OCI-LY7 (cell line): ENCODE results near the gene PTPRM.

Source experiments
- EZH2phosphoT487 ChIP-seq: fragments of 200-600 bp; sonication (generic); IDR thresholded peaks from 2 replicates; pipeline ENCODE4 v1.6.1; 2018; ENCODE audit warnings: low read depth, borderline replicate concordance, mild to moderate bottlenecking, mixed run types, antibody characterized with exemption, low read length, moderate library complexity, mixed read lengths
- TF ChIP-seq, protein P1 (sequence below): fragments of 200-600 bp; sonication (generic); conservative IDR thresholded peaks from 2 replicates; pipeline ENCODE4 v1.5.1; 2014; ENCODE audit warnings: mild to moderate bottlenecking, antibody characterized with exemption, low read length, moderate library complexity, mixed read lengths

DNA sequence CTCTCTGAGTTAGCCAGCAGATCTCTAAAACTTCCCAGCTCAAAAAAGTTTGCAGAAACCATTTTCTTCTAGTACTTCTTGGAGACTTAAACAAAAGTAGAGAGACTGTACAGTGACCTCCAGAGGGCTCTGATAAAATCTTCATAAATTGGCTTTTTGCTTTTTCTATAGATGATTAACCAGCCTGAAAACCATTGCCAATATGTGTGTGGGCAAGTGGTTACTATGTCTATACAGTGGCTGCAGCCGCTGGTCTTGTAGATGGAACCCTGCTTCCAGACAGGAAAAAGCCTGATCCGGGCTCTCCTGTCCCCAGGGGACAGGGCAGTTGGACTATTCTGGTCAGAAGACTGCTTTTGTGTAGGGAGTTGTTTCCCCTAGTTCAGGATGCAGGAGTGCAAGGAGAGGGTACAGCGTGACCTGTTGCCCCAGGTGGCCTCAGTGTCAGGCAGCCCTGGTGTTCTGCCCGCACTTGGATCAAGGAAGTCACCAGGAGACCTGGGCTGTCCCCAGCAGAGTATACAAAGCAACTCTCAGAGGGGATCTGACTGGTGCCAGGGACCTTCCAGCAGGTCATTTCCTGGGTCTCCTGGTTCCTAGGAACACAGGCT, 7.3 kb upstream of the PTPRM start:
- no peak for TF ChIP-seq EZH2phosphoT487
- TF ChIP-seq, protein P1, sequence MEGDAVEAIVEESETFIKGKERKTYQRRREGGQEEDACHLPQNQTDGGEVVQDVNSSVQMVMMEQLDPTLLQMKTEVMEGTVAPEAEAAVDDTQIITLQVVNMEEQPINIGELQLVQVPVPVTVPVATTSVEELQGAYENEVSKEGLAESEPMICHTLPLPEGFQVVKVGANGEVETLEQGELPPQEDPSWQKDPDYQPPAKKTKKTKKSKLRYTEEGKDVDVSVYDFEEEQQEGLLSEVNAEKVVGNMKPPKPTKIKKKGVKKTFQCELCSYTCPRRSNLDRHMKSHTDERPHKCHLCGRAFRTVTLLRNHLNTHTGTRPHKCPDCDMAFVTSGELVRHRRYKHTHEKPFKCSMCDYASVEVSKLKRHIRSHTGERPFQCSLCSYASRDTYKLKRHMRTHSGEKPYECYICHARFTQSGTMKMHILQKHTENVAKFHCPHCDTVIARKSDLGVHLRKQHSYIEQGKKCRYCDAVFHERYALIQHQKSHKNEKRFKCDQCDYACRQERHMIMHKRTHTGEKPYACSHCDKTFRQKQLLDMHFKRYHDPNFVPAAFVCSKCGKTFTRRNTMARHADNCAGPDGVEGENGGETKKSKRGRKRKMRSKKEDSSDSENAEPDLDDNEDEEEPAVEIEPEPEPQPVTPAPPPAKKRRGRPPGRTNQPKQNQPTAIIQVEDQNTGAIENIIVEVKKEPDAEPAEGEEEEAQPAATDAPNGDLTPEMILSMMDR: no peak
